Epithelial cell of proximal tubule (primary cell): Measurements from ENCODE around the gene CACNA1S. TPM values are rescaled to one million over a fixed set of nuclear protein-coding genes. Genes with fewer than 3 reads are reported as not detected.

ENCODE experiments used
- DNase-seq: peaks from one replicate; pipeline ENCODE4 v3.0.0-alpha.2; 2011; ENCODE audit warnings: low read depth
- H3K4me3 ChIP-seq: 2 replicates; pipeline ENCODE4 v1.5.1; 2011; ENCODE audit warnings: low read depth, mild to moderate bottlenecking, low read length
- CTCF ChIP-seq: conservative IDR thresholded peaks from 2 replicates; pipeline ENCODE4 v1.5.1; 2012; ENCODE audit warnings: low read depth, mild to moderate bottlenecking, low read length
- total RNA-seq: library from RNA; depleted of rRNA; stranded (reverse); fragments of >200 nt; gene quantifications from 2 replicates; pipeline ENCODE4 v1.2.3, GENCODE V29; 2015

Gene CACNA1S
- total RNA-seq, 1 donor from 2014 or later, result not detected

DNA sequence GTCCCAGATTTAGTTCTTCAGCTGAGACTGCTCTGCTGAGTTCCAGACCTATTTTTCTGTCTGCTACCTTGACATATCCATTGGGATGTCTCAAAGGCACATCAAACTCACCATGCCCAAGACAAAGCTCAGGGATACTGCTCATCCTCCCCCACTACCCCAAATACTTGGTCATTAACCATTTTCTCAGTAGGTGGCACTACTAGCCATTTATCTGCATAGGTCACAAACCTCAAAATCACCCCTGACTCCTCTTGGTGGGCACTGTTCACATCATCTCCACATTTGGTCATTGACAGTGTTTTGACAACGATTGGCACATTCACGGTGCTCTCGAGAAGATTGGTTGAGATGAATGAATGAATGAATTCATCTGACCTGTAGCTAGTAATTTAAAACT is 32.1 kb downstream of the CACNA1S start:
- DNase-seq, result no peak
- no peak overlapping the region for H3K4me3 ChIP-seq
- TF ChIP-seq CTCF, result no peak

DNA sequence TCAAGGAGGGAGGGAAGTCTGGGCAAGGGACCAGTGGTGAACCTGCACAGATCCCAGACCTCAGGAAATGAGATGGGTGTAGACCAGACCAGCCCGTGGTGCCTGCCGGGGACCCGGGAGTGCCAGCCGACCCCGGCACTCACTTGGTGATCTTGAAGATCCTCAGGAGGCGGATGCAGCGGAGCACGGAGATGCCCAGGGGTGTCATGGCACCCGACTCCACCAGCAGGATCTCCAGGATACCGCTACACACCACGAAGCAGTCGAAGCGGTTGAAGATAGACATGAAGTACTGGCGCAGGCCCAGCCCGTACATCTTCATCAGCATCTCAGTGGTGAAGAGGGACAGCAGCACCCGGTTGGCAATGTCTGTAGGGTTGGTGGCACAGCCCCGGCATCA is 34.5 kb downstream of the CACNA1S start:
- H3K4me3 ChIP-seq, result no peak overlapping the region
- no peak for TF ChIP-seq CTCF
- DNase-seq, result no peak

- no peak for DNase-seq
- H3K4me3 ChIP-seq, result no peak overlapping the region
- TF ChIP-seq CTCF, result no peak
These were observed 35.1 kb downstream of the CACNA1S start for GRCh38 chr1:201077116-201077515.

DNA sequence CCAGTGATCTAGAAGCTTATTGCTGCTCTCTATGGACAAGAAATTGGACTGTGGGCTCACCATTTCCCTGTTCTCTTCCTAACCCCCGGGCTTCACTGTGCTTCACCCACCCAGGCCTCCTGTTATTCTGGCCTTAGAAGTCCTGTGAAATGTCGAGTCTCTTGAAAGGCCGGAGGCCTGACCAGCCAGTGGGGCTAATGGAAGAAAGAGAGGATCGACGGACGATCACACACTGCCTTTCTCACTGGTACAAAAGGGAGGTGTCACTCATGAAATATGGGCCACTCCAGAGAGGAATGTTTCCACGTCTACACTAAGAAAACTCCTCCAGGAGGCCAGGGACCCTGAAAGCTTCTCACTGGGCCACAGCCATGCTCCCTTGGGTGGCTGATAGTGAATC is 36.1 kb downstream of the CACNA1S start:
- no peak for DNase-seq
- H3K4me3 ChIP-seq, result no peak overlapping the region
- TF ChIP-seq CTCF, result no peak

- H3K4me3 ChIP-seq, result no peak overlapping the region
- DNase-seq, result no peak
- TF ChIP-seq CTCF, result no peak
These were observed 38.2 kb downstream of the CACNA1S start for GRCh38 chr1:201074018-201074417.

- no peak overlapping the region for H3K4me3 ChIP-seq
- TF ChIP-seq CTCF, result no peak
- DNase-seq, result no peak
These were observed 39.3 kb downstream of the CACNA1S start for GRCh38 chr1:201072922-201073321.

- H3K4me3 ChIP-seq, result no peak overlapping the region
- no peak for TF ChIP-seq CTCF
- no peak for DNase-seq
These were observed 40.1 kb downstream of the CACNA1S start for GRCh38 chr1:201072149-201072548.
